ENCODE data around the gene DECR2. TPM values are rescaled to one million over a fixed set of nuclear protein-coding genes. Genes with fewer than 3 reads are reported as not detected.

DECR2 gene
- total and polyA plus RNA-seq, 2 of the 13 experiments (the other 11 are each of a cell fraction or from before 2014, with no cell fraction given): 36.3 to 44.6 TPM

DNA sequence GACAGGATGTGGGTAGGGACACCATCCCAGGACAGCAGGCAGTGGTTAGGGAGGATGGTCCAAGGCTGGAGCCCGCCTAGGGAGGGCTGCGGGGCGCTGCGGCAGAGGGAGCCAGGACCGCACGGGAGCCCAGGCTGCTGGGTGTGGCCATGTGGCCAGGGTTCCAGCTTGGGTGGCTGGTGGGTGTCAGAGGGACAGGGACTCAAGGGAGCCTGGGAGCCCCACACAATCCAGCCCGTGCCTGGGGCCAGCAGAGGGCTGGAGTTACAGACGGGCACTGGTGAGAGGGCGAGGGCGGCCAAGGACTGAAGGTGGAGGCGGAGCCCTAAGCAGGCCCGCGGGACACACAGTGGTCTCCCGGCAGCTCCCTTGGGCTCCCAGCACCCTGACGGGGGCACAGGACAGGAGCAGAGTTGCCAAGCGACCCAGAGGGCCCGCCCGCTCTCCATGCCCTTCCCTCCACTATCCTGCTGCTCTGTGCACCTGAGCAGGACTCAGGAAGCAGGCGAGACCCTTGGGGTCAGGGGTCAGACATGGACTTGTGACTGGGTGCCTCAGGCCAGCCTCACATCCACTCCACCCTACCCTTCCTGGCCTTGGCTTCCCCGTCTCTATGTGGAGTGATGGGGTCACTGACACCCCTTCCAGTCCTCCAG is 38.4 kb upstream of the DECR2 start (continued):
- TF ChIP-seq, protein P1, sequence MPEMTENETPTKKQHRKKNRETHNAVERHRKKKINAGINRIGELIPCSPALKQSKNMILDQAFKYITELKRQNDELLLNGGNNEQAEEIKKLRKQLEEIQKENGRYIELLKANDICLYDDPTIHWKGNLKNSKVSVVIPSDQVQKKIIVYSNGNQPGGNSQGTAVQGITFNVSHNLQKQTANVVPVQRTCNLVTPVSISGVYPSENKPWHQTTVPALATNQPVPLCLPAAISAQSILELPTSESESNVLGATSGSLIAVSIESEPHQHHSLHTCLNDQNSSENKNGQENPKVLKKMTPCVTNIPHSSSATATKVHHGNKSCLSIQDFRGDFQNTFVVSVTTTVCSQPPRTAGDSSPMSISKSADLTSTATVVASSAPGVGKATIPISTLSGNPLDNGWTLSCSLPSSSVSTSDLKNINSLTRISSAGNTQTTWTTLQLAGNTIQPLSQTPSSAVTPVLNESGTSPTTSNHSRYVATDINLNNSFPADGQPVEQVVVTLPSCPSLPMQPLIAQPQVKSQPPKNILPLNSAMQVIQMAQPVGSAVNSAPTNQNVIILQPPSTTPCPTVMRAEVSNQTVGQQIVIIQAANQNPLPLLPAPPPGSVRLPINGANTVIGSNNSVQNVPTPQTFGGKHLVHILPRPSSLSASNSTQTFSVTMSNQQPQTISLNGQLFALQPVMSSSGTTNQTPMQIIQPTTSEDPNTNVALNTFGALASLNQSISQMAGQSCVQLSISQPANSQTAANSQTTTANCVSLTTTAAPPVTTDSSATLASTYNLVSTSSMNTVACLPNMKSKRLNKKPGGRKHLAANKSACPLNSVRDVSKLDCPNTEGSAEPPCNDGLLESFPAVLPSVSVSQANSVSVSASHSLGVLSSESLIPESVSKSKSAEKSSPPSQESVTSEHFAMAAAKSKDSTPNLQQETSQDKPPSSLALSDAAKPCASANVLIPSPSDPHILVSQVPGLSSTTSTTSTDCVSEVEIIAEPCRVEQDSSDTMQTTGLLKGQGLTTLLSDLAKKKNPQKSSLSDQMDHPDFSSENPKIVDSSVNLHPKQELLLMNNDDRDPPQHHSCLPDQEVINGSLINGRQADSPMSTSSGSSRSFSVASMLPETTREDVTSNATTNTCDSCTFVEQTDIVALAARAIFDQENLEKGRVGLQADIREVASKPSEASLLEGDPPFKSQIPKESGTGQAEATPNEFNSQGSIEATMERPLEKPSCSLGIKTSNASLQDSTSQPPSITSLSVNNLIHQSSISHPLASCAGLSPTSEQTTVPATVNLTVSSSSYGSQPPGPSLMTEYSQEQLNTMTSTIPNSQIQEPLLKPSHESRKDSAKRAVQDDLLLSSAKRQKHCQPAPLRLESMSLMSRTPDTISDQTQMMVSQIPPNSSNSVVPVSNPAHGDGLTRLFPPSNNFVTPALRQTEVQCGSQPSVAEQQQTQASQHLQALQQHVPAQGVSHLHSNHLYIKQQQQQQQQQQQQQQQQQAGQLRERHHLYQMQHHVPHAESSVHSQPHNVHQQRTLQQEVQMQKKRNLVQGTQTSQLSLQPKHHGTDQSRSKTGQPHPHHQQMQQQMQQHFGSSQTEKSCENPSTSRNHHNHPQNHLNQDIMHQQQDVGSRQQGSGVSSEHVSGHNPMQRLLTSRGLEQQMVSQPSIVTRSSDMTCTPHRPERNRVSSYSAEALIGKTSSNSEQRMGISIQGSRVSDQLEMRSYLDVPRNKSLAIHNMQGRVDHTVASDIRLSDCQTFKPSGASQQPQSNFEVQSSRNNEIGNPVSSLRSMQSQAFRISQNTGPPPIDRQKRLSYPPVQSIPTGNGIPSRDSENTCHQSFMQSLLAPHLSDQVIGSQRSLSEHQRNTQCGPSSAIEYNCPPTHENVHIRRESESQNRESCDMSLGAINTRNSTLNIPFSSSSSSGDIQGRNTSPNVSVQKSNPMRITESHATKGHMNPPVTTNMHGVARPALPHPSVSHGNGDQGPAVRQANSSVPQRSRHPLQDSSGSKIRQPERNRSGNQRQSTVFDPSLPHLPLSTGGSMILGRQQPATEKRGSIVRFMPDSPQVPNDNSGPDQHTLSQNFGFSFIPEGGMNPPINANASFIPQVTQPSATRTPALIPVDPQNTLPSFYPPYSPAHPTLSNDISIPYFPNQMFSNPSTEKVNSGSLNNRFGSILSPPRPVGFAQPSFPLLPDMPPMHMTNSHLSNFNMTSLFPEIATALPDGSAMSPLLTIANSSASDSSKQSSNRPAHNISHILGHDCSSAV (CRISPR knock-in tag; IDR thresholded peaks at IDR 0.05; ENCODE audit: borderline replicate concordance): 0 out of 2 replicates have a peak, but pooled peaks have one; percentile 70
- TF ChIP-seq, protein P2, sequence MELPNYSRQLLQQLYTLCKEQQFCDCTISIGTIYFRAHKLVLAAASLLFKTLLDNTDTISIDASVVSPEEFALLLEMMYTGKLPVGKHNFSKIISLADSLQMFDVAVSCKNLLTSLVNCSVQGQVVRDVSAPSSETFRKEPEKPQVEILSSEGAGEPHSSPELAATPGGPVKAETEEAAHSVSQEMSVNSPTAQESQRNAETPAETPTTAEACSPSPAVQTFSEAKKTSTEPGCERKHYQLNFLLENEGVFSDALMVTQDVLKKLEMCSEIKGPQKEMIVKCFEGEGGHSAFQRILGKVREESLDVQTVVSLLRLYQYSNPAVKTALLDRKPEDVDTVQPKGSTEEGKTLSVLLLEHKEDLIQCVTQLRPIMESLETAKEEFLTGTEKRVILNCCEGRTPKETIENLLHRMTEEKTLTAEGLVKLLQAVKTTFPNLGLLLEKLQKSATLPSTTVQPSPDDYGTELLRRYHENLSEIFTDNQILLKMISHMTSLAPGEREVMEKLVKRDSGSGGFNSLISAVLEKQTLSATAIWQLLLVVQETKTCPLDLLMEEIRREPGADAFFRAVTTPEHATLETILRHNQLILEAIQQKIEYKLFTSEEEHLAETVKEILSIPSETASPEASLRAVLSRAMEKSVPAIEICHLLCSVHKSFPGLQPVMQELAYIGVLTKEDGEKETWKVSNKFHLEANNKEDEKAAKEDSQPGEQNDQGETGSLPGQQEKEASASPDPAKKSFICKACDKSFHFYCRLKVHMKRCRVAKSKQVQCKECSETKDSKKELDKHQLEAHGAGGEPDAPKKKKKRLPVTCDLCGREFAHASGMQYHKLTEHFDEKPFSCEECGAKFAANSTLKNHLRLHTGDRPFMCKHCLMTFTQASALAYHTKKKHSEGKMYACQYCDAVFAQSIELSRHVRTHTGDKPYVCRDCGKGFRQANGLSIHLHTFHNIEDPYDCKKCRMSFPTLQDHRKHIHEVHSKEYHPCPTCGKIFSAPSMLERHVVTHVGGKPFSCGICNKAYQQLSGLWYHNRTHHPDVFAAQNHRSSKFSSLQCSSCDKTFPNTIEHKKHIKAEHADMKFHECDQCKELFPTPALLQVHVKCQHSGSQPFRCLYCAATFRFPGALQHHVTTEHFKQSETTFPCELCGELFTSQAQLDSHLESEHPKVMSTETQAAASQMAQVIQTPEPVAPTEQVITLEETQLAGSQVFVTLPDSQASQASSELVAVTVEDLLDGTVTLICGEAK (IDR thresholded peaks at IDR 0.05): no peak
- TF ChIP-seq, protein P2 (CRISPR knock-in tag; IDR thresholded peaks at IDR 0.05): peak; percentile 52; the same call in 1 of the 2 replicates
- no peak for TF ChIP-seq CENPT (CRISPR knock-in tag; IDR thresholded peaks at IDR 0.05; ENCODE audit: low read depth)
- peak; percentile 60 for TF ChIP-seq ZNF501 (CRISPR knock-in tag; IDR thresholded peaks at IDR 0.05)
- TF ChIP-seq SALL1 (CRISPR knock-in tag; IDR thresholded peaks at IDR 0.05): peak; percentile 7; the same call in 1 of the 2 replicates
- no peak for TF ChIP-seq ZMYM2 (CRISPR knock-in tag; IDR thresholded peaks at IDR 0.05)
- no peak for TF ChIP-seq ZNF432 (CRISPR knock-in tag; IDR thresholded peaks at IDR 0.05; ENCODE audit: borderline replicate concordance)
- TF ChIP-seq MEIS1 (CRISPR knock-in tag; IDR thresholded peaks at IDR 0.05; ENCODE audit: borderline replicate concordance): peak; percentile 39; the same call in 1 of the 2 replicates
- TF ChIP-seq MAZ (IDR thresholded peaks at IDR 0.05; ENCODE audit: borderline replicate concordance, low read depth, low read length): no peak
- peak; percentile 41; the same call in 1 of the 2 replicates for TF ChIP-seq MAZ (CRISPR knock-in tag; IDR thresholded peaks at IDR 0.05; ENCODE audit: low read depth)

Measured in HepG2 (cell line).